Neural cell (in vitro differentiated cells): ENCODE results near the gene LATS2. TPM values are rescaled to one million over a fixed set of nuclear protein-coding genes. Genes with fewer than 3 reads are reported as not detected.

Source experiments
- H2AFZ ChIP-seq: fragments of 200-600, 300-800 bp; sonication (generic), shearing (Covaris generic); 2 replicates; pipeline ENCODE4 v1.6.0; 2014; ENCODE audit warnings: low read depth, mild to moderate bottlenecking, antibody characterized with exemption, low read length, moderate library complexity
- H3F3A ChIP-seq: fragments of 200-600 bp; shearing (Covaris generic); 2 replicates; pipeline ENCODE4 v1.6.1; 2016; ENCODE audit warnings: mild to moderate bottlenecking, moderate library complexity, mixed read lengths, antibody characterized with exemption, low read length; ENCODE audit not compliant: insufficient read depth, poor library complexity, severe bottlenecking
- H3K27ac ChIP-seq: fragments of 200-600, 300-800 bp; sonication (generic), shearing (Covaris generic); 2 replicates; pipeline ENCODE4 v1.5.1; 2014; ENCODE audit warnings: mild to moderate bottlenecking, low read length, moderate library complexity
- H3K27me3 ChIP-seq: fragments of 300-800, 200-600 bp; sonication (generic), shearing (Covaris generic); 2 replicates; pipeline ENCODE4 v1.6.0; 2014; ENCODE audit warnings: mild to moderate bottlenecking, low read depth, low read length, moderate library complexity; ENCODE audit not compliant: insufficient read depth
- H3K36me3 ChIP-seq: fragments of 300-800, 200-600 bp; sonication (generic), shearing (Covaris generic); 2 replicates; pipeline ENCODE4 v1.5.1; 2014; ENCODE audit warnings: mild to moderate bottlenecking, antibody characterized with exemption, low read length, moderate library complexity; ENCODE audit not compliant: insufficient read depth
- H3K4me2 ChIP-seq: fragments of 300-800, 200-600 bp; sonication (generic), shearing (Covaris generic); 2 replicates; pipeline ENCODE4 v1.6.0; 2014; ENCODE audit warnings: mild to moderate bottlenecking, low read length
- H3K4me3 ChIP-seq: fragments of 300-800, 200-600 bp; sonication (generic), shearing (Covaris generic); 2 replicates; pipeline ENCODE4 v1.5.1; 2014; ENCODE audit warnings: mild to moderate bottlenecking, low read length, moderate library complexity
- H3K79me2 ChIP-seq: fragments of 200-600 bp; shearing (Covaris generic); replicated peaks from 2 replicates; pipeline ENCODE4 v1.6.0; 2014; ENCODE audit warnings: mild to moderate bottlenecking, low read length, moderate library complexity; ENCODE audit not compliant: insufficient read depth
- H3K9ac ChIP-seq: fragments of 300-800, 200-600 bp; sonication (generic), shearing (Covaris generic); 2 replicates; pipeline ENCODE4 v1.6.1; 2016; ENCODE audit warnings: mild to moderate bottlenecking, low read length, mixed read lengths
- H3K9me2 ChIP-seq: fragments of 200-600 bp; shearing (Covaris generic); 2 replicates; pipeline ENCODE4 v1.6.1; 2016; ENCODE audit warnings: mild to moderate bottlenecking, low read length, mixed read lengths; ENCODE audit not compliant: insufficient read depth
- H3K9me3 ChIP-seq: fragments of 200-600, 300-800 bp; sonication (generic), shearing (Covaris generic); 2 replicates; pipeline ENCODE4 v1.6.1; 2016; ENCODE audit warnings: mild to moderate bottlenecking, mixed run types, low read length, moderate library complexity, mixed read lengths
- H4K20me1 ChIP-seq: fragments of 200-600 bp; shearing (Covaris generic); 2 replicates; pipeline ENCODE4 v1.6.1; 2016; ENCODE audit warnings: mild to moderate bottlenecking, mixed run types; ENCODE audit not compliant: insufficient read depth
- CTCF ChIP-seq: fragments of 450-650 bp; IDR thresholded peaks from 2 replicates; pipeline ENCODE4 v1.5.1; 2014; ENCODE audit warnings: antibody characterized with exemption, mild to moderate bottlenecking, moderate library complexity; ENCODE audit not compliant: poor library complexity, severe bottlenecking
- EP300 ChIP-seq: fragments of 450-650 bp; conservative IDR thresholded peaks from 2 replicates; pipeline ENCODE4 v1.6.1; 2014; ENCODE audit warnings: antibody characterized with exemption, mild to moderate bottlenecking, moderate library complexity; ENCODE audit not compliant: poor library complexity, severe bottlenecking
- EZH2 ChIP-seq: fragments of 200-600, 300-800 bp; shearing (Covaris generic), sonication (generic); IDR thresholded peaks from 2 replicates; pipeline ENCODE4 v1.6.1; 2014; ENCODE audit warnings: antibody characterized with exemption, low read length, borderline replicate concordance, mild to moderate bottlenecking; ENCODE audit not compliant: insufficient read depth, poor library complexity, severe bottlenecking
- MXI1 ChIP-seq: fragments of 450-650 bp; conservative IDR thresholded peaks from 2 replicates; pipeline ENCODE4 v1.6.1; 2014; ENCODE audit warnings: antibody characterized with exemption, mild to moderate bottlenecking; ENCODE audit not compliant: poor library complexity, severe bottlenecking
- POLR2AphosphoS5 ChIP-seq: IDR thresholded peaks from 2 replicates; pipeline ENCODE4 v1.6.1; 2012
- RAD21 ChIP-seq: fragments of 450-650 bp; conservative IDR thresholded peaks from 2 replicates; pipeline ENCODE4 v1.6.1; 2014; ENCODE audit warnings: antibody characterized with exemption, mild to moderate bottlenecking, moderate library complexity
- REST ChIP-seq: IDR thresholded peaks from 2 replicates; pipeline ENCODE4 v1.6.1; 2012; ENCODE audit warnings: borderline replicate concordance
- SMC3 ChIP-seq: fragments of 450-650 bp; conservative IDR thresholded peaks from 2 replicates; pipeline ENCODE4 v1.6.1; 2014; ENCODE audit warnings: antibody characterized with exemption, mild to moderate bottlenecking, moderate library complexity; ENCODE audit not compliant: poor library complexity
- TAF1 ChIP-seq: IDR thresholded peaks from 2 replicates; pipeline ENCODE4 v1.6.1; 2012; ENCODE audit warnings: low read depth
- polyA plus RNA-seq: library from polyadenylated mRNA; depleted of rRNA; stranded (reverse); fragments of >200 nt; gene quantifications from 2 replicates; pipeline ENCODE4 v1.2.3, GENCODE V29; 2014

Gene LATS2
- polyA plus RNA-seq, 1 donor from 2014 or later, result 2.6 TPM

GRCh38 chr13:20993211-20993610 lies 68.2 kb downstream of the LATS2 start:
- Histone ChIP-seq H2AFZ (no peak overlapping the region), H3K27me3 (no peaks in the 10 kb centered on the region), H3K27ac (no peak overlapping the region), H3F3A (no peaks in the 10 kb centered on the region), H3K9me3 (no peaks in the 10 kb centered on the region), H3K79me2 (no peaks in the 10 kb centered on the region), H3K4me2 (no peak overlapping the region), H3K9me2 (no peaks in the 10 kb centered on the region), H3K9ac (no peak overlapping the region), H3K4me3 (no peak overlapping the region), H4K20me1 (no peaks in the 10 kb centered on the region), H3K36me3 (no peaks in the 10 kb centered on the region)
- no peak for TF ChIP-seq TAF1
- no peak for TF ChIP-seq POLR2AphosphoS5
- TF ChIP-seq SMC3, result no peak
- TF ChIP-seq CTCF, result no peak
- TF ChIP-seq EZH2, result no peak
- TF ChIP-seq MXI1, result no peak
- TF ChIP-seq RAD21, result no peak
- TF ChIP-seq EP300, result no peak
- no peak for TF ChIP-seq REST

GRCh38 chr13:20991741-20992520 lies 69.5 kb downstream of the LATS2 start:
- Histone ChIP-seq H3K27me3 (no peaks in the 10 kb centered on the region), H3K36me3 (no peaks in the 10 kb centered on the region), H2AFZ (no peak overlapping the region), H3K27ac (no peak overlapping the region), H3K9me2 (no peaks in the 10 kb centered on the region), H3K9me3 (no peaks in the 10 kb centered on the region), H4K20me1 (no peaks in the 10 kb centered on the region), H3K79me2 (no peaks in the 10 kb centered on the region), H3K4me2 (no peak overlapping the region), H3F3A (no peaks in the 10 kb centered on the region), H3K4me3 (no peak overlapping the region), H3K9ac (no peak overlapping the region)
- no peak for TF ChIP-seq EZH2
- TF ChIP-seq RAD21, result no peak
- TF ChIP-seq MXI1, result no peak
- TF ChIP-seq REST, result no peak
- no peak for TF ChIP-seq EP300
- no peak for TF ChIP-seq TAF1
- TF ChIP-seq POLR2AphosphoS5, result no peak
- no peak for TF ChIP-seq SMC3
- TF ChIP-seq CTCF, result no peak
